ENCODE results near the gene GALNS.

DNA sequence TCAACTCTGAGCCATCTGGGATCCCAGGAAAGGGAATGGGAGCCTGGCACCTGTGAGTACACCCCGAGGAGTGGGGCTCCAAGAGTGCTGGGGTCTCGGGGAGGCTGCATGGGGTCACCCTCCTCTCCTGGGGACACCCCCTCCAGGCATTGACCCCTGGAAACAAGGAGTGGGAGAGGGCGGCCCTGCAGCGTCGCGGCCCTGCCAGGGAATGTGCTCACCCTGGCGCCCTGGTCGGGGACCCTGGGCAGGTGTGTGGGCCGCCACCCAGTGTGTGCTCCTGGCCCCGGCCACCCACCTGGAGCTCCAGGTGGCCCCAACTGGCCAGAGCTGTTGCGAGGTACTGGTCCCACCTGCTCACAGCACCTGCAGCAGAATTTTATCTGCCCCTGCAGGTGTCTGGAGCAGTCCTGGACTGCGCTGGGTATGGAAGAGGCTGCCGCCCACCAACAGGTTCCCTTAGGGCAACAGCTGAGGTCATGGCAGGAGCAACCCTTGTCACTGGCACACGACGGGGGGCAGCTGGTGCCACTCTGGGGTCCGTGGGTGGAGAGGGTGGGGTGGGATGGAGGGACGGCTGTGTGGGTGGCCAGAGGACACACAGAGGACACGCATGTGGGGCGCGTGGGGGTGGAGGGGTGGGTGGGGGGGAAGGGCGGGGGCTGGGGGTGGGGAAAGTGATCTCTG, 15.1 kb upstream of the GALNS start:
- TF ChIP-seq POLR2A (IDR thresholded peaks at IDR 0.05), result no peak
- TF ChIP-seq, protein P1, sequence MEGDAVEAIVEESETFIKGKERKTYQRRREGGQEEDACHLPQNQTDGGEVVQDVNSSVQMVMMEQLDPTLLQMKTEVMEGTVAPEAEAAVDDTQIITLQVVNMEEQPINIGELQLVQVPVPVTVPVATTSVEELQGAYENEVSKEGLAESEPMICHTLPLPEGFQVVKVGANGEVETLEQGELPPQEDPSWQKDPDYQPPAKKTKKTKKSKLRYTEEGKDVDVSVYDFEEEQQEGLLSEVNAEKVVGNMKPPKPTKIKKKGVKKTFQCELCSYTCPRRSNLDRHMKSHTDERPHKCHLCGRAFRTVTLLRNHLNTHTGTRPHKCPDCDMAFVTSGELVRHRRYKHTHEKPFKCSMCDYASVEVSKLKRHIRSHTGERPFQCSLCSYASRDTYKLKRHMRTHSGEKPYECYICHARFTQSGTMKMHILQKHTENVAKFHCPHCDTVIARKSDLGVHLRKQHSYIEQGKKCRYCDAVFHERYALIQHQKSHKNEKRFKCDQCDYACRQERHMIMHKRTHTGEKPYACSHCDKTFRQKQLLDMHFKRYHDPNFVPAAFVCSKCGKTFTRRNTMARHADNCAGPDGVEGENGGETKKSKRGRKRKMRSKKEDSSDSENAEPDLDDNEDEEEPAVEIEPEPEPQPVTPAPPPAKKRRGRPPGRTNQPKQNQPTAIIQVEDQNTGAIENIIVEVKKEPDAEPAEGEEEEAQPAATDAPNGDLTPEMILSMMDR (IDR thresholded peaks at IDR 0.05), result no peak
